ENCODE measurements around the gene TMC6.

TMC6 gene

GRCh38 chr17:78137392-78138203 lies 9.0 kb upstream of the TMC6 start:
- FAIRE-seq (no peak), DNase-seq (ENCODE audit: low spot score) (no peak)

GRCh38 chr17:78135858-78136500 lies 7.4 kb upstream of the TMC6 start:
- FAIRE-seq: no peak
- DNase-seq (ENCODE audit: low spot score): no peak

- FAIRE-seq (no peak), DNase-seq (ENCODE audit: low spot score) (no peak)
Measured at GRCh38 chr17:78134899-78135385, 6.4 kb upstream of the TMC6 start.

- peak; percentile 52 for FAIRE-seq
- DNase-seq (ENCODE audit: low spot score): no peak
Measured at GRCh38 chr17:78133971-78134898, 5.7 kb upstream of the TMC6 start.

GRCh38 chr17:78133179-78133951 lies 4.8 kb upstream of the TMC6 start:
- no peak for FAIRE-seq
- DNase-seq (ENCODE audit: low spot score): no peak

GRCh38 chr17:78132767-78133178 lies 4.2 kb upstream of the TMC6 start:
- FAIRE-seq: no peak
- DNase-seq (ENCODE audit: low spot score): no peak

GRCh38 chr17:78132084-78132676 lies 3.6 kb upstream of the TMC6 start:
- DNase-seq (ENCODE audit: low spot score) (no peak), FAIRE-seq (no peak)

GRCh38 chr17:78131172-78132083 lies 2.9 kb upstream of the TMC6 start:
- no peak for FAIRE-seq

GRCh38 chr17:78130437-78131101 lies 2.0 kb upstream of the TMC6 start, which contains the start of gene TMC8:
Gene TMC8 (plus strand): TSS chr17:78130771. CDS start chr17:78131589, 818 bp downstream.
- DNase-seq (ENCODE audit: low spot score) (no peak), FAIRE-seq (no peak)

More at GRCh38 chr17:78131172-78132083, 2.9 kb upstream of the TMC6 start:
- no peak for DNase-seq (ENCODE audit: low spot score)

- FAIRE-seq: no peak
- DNase-seq (ENCODE audit: low spot score): no peak
Measured at GRCh38 chr17:78130090-78130436, 1.5 kb upstream of the TMC6 start.

GRCh38 chr17:78129351-78130089 lies 965 bp upstream of the TMC6 start:
- no peak for DNase-seq (ENCODE audit: low spot score)
- no peak for FAIRE-seq

- FAIRE-seq (no peak), DNase-seq (ENCODE audit: low spot score) (peak; percentile 58)
Measured at GRCh38 chr17:78127888-78128550, 536 bp downstream of the TMC6 start.

GRCh38 chr17:78127239-78127887 lies 1.2 kb downstream of the TMC6 start:
- FAIRE-seq: no peak
- no peak for DNase-seq (ENCODE audit: low spot score)

- no peak for FAIRE-seq
- no peak for DNase-seq (ENCODE audit: low spot score)
Measured at GRCh38 chr17:78126895-78127238, 1.7 kb downstream of the TMC6 start.

- no peak for FAIRE-seq
- no peak for DNase-seq (ENCODE audit: low spot score)
Measured at GRCh38 chr17:78125976-78126894, 2.3 kb downstream of the TMC6 start.

Data from urothelium cell line (cell line).